Keratinocyte (primary cell): ENCODE measurements around the gene PIK3AP1. TPM values are rescaled to one million over a fixed set of nuclear protein-coding genes. Genes with fewer than 3 reads are reported as not detected.

ENCODE experiments used
- DNase-seq: peaks from one replicate; pipeline ENCODE4 v3.0.0-alpha.2; 2011; ENCODE audit warnings: low read depth, missing footprints, low spot score
- FAIRE-seq: peaks from 2 replicates; lab custom pipeline; 2011; peaks lifted over from hg19 to GRCh38; lab: Jason Lieb, UNC
- H2AFZ ChIP-seq: 2 replicates; pipeline ENCODE4 v1.6.0; 2012; ENCODE audit warnings: low read length, control low read depth, inconsistent platforms; ENCODE audit not compliant: control insufficient read depth
- H3K27ac ChIP-seq: 2 replicates; pipeline ENCODE4 v1.5.1; 2011; ENCODE audit warnings: low read length; ENCODE audit not compliant: control insufficient read depth, insufficient read depth
- H3K27me3 ChIP-seq: 3 replicates; pipeline ENCODE4 v1.6.0; 2011; ENCODE audit warnings: low read length; ENCODE audit not compliant: control insufficient read depth, insufficient read depth; ENCODE audit errors: extremely low read depth
- H3K36me3 ChIP-seq, 2 experiments: 2 replicates in 1 of 2; 3 replicates in 1 of 2; pipeline ENCODE4 v1.5.1; 2011; ENCODE audit warnings: low read length in 2 of 2, mild to moderate bottlenecking in 1 of 2; ENCODE audit not compliant: control insufficient read depth in 2 of 2, insufficient read depth in 2 of 2; ENCODE audit errors: extremely low read depth in 1 of 2
- H3K4me1 ChIP-seq: 3 replicates; pipeline ENCODE4 v1.5.1; 2011; ENCODE audit warnings: low read length; ENCODE audit not compliant: control insufficient read depth, insufficient read depth; ENCODE audit errors: extremely low read depth
- H3K4me2 ChIP-seq: 3 replicates; pipeline ENCODE4 v1.6.0; 2011; ENCODE audit warnings: low read depth, low read length; ENCODE audit not compliant: control insufficient read depth, insufficient read depth; ENCODE audit errors: extremely low read depth
- H3K4me3 ChIP-seq, 3 experiments: fragments of 200-600 bp in 1 of 3; sonication (generic) in 1 of 3; 2 replicates in 2 of 3; 3 replicates in 1 of 3; pipeline ENCODE4 v1.5.1; 2011 to 2016; ENCODE audit warnings: low read length in 3 of 3, mild to moderate bottlenecking in 3 of 3, control low read depth in 2 of 3, inconsistent platforms in 1 of 3, low read depth in 1 of 3, mixed read lengths in 1 of 3, mixed run types in 1 of 3, moderate library complexity in 1 of 3; ENCODE audit not compliant: control insufficient read depth in 2 of 3, insufficient read depth in 2 of 3; ENCODE audit errors: extremely low read depth in 1 of 3
- H3K79me2 ChIP-seq: 2 replicates; pipeline ENCODE4 v1.6.0; 2012; ENCODE audit warnings: low read length; ENCODE audit not compliant: control insufficient read depth, insufficient read depth
- H3K9ac ChIP-seq: 3 replicates; pipeline ENCODE4 v1.6.0; 2011; ENCODE audit warnings: low read length; ENCODE audit not compliant: control insufficient read depth, insufficient read depth; ENCODE audit errors: extremely low read depth
- H3K9me1 ChIP-seq: 3 replicates; pipeline ENCODE4 v1.6.0; 2011; ENCODE audit warnings: low read length; ENCODE audit not compliant: control insufficient read depth, insufficient read depth; ENCODE audit errors: extremely low read depth
- H3K9me3 ChIP-seq: 2 replicates; pipeline ENCODE4 v1.5.1; 2012; ENCODE audit warnings: low read depth, low read length; ENCODE audit not compliant: control insufficient read depth
- H4K20me1 ChIP-seq: 3 replicates; pipeline ENCODE4 v1.6.0; 2011; ENCODE audit warnings: low read length; ENCODE audit not compliant: control insufficient read depth, insufficient read depth; ENCODE audit errors: extremely low read depth
- EZH2 ChIP-seq: IDR thresholded peaks from one replicate; pipeline ENCODE4 v1.6.1; 2012; ENCODE audit warnings: inconsistent platforms, mild to moderate bottlenecking, low read length, moderate library complexity
- dilution Hi-C: fragments of 300-500 bp; cut with MboI; formaldehyde crosslinking; loops from one replicate; pipeline ENCODE4 v1.7.0; 2020; ENCODE audit warnings: low sequenced_read_pairs; ENCODE audit not compliant: extremely low pct_ligation_motif_present
- polyA plus RNA-seq, 5 experiments: library from polyadenylated mRNA; depleted of rRNA in 3 of 5; stranded (reverse) in 3 of 5; stranded (forward) in 1 of 5; unstranded in 1 of 5; fragments of >200 nt; gene quantifications; 1 replicate in 1 of 5; 2 replicates in 3 of 5; 3 replicates in 1 of 5; pipeline versions ENCODE4 v1.2.1 to v1.2.3, GENCODE V29; 2011 to 2012; ENCODE audit warnings: missing spikeins in 2 of 5, low read depth in 1 of 5, low replicate concordance in 1 of 5
- TF ChIP-seq, protein P1 (sequence below), 3 experiments: IDR thresholded peaks in 1 of 3; conservative IDR thresholded peaks in 1 of 3; optimal IDR thresholded peaks in 1 of 3; 2 replicates in 2 of 3; 3 replicates in 1 of 3; pipeline versions ENCODE3 to v1.5.1; 2011; ENCODE audit warnings: low read length in 3 of 3, mild to moderate bottlenecking in 3 of 3, moderate library complexity in 2 of 3, control low read depth in 1 of 3, inconsistent platforms in 1 of 3; ENCODE audit not compliant: insufficient read depth in 2 of 3; ENCODE audit errors: extremely low read depth in 1 of 3

Gene PIK3AP1
- polyA plus RNA-seq, 1 donor (not counting 4 experiments of a cell fraction or from before 2014, with no cell fraction given), result not detected

DNA sequence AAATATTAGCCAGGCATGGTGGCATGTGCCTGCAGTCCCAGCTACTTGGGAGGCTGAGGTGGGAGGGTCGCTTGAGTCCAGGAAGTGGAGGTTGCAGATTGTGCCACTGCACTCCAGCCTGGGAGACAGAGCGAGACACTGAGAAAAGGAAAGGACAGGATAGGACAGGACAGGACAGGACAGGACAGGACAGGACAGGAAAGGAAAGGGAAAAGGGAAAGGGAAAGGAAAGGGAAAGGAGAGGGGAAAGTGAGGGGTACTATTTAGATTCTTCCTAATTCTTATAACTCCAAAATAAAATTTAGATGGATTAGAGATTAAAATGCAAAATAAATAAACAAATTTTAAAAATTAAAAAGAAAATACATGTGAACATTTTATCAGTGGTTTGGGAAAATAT is 58.7 kb downstream of the PIK3AP1 start:
- FAIRE-seq, result no peak
- Histone ChIP-seq H3K4me3 (no peak overlapping the region), H3K79me2 (no peaks in the 10 kb centered on the region), H3K27me3 (no peaks in the 10 kb centered on the region), H3K4me2 (no peak overlapping the region), H3K9ac (no peak overlapping the region), H3K4me1 (no peaks in the 10 kb centered on the region), H4K20me1 (no peaks in the 10 kb centered on the region), H2AFZ (no peak overlapping the region), H3K9me3 (no peaks in the 10 kb centered on the region), H3K36me3 (no peaks in the 10 kb centered on the region), H3K9me1 (no peaks in the 10 kb centered on the region), H3K27ac (no peak overlapping the region)
- dilution Hi-C loops, result no loop called here
- no peak for DNase-seq
- TF ChIP-seq EZH2, result no peak

DNA sequence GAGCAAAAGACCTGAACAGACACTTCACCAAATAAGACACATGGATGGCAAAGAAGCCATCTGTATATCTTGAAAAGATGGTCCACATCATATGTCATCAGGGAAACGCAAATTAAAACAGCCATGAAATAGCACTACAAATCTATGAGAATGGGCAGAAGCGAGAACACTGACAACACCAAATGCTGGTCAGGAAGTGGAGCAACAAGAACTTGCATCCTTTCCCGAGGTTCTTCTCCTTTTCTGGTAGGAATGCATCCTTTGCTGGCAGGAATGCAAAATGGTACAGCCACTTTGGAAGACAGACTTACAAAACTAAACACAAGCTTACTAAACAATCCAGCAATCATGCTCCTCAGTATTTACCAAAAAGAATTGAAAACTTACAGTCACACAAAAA is 60.0 kb downstream of the PIK3AP1 start:
- H3K4me2 ChIP-seq, result no peak overlapping the region
- no peaks in the 10 kb centered on the region for H3K27me3 ChIP-seq
- H3K9ac ChIP-seq, result no peak overlapping the region
- no peak overlapping the region for H3K27ac ChIP-seq
- DNase-seq, result no peak
- dilution Hi-C loops, result no loop called here
- H3K36me3 ChIP-seq, result no peaks in the 10 kb centered on the region
- TF ChIP-seq, protein P1, sequence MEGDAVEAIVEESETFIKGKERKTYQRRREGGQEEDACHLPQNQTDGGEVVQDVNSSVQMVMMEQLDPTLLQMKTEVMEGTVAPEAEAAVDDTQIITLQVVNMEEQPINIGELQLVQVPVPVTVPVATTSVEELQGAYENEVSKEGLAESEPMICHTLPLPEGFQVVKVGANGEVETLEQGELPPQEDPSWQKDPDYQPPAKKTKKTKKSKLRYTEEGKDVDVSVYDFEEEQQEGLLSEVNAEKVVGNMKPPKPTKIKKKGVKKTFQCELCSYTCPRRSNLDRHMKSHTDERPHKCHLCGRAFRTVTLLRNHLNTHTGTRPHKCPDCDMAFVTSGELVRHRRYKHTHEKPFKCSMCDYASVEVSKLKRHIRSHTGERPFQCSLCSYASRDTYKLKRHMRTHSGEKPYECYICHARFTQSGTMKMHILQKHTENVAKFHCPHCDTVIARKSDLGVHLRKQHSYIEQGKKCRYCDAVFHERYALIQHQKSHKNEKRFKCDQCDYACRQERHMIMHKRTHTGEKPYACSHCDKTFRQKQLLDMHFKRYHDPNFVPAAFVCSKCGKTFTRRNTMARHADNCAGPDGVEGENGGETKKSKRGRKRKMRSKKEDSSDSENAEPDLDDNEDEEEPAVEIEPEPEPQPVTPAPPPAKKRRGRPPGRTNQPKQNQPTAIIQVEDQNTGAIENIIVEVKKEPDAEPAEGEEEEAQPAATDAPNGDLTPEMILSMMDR (optimal IDR thresholded peaks at IDR 0.05 in 1 of 3, IDR thresholded peaks at IDR 0.05 in 1 of 3, conservative IDR thresholded peaks at IDR 0.05 in 1 of 3; ENCODE audit: extremely low read depth in 1 of 3, insufficient read depth in 2 of 3, low read length in 3 of 3), result no peak
- no peak for TF ChIP-seq EZH2
- no peak overlapping the region for H2AFZ ChIP-seq
- no peaks in the 10 kb centered on the region for H4K20me1 ChIP-seq
- no peaks in the 10 kb centered on the region for H3K9me1 ChIP-seq
- no peak overlapping the region for H3K4me3 ChIP-seq
- no peaks in the 10 kb centered on the region for H3K9me3 ChIP-seq
- no peaks in the 10 kb centered on the region for H3K79me2 ChIP-seq
- no peak for FAIRE-seq
- H3K4me1 ChIP-seq, result no peaks in the 10 kb centered on the region

DNA sequence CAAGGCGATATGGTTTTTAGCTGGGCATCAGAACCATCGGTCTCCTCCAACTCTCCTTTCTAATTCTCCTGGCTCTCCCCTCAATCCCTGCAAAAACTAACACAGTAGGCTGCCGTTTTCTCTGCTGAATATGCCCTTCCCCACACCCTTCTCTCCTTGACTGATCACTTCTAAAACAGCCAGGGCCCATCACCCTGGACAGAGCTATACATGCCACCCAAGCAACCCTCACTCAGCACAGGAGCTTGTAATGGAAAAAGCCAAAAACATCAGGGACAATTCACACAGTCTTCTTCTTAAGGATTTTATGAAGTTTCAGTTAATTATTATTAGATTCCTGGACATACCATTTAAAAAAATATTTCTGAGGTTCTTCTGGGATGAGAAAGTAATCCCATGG is 61.5 kb downstream of the PIK3AP1 start:
- FAIRE-seq (no peak), DNase-seq (no peak)
- Histone ChIP-seq H3K79me2 (no peaks in the 10 kb centered on the region), H3K4me3 (no peak overlapping the region), H2AFZ (no peak overlapping the region), H3K9ac (no peak overlapping the region), H3K4me2 (no peak overlapping the region), H3K36me3 (no peaks in the 10 kb centered on the region), H3K9me3 (no peaks in the 10 kb centered on the region), H3K27me3 (no peaks in the 10 kb centered on the region), H3K9me1 (no peaks in the 10 kb centered on the region), H3K27ac (no peak overlapping the region), H3K4me1 (no peaks in the 10 kb centered on the region), H4K20me1 (no peaks in the 10 kb centered on the region)
- no peak for TF ChIP-seq EZH2
- TF ChIP-seq, protein P1 (optimal IDR thresholded peaks at IDR 0.05 in 1 of 3, IDR thresholded peaks at IDR 0.05 in 1 of 3, conservative IDR thresholded peaks at IDR 0.05 in 1 of 3; ENCODE audit: extremely low read depth in 1 of 3, insufficient read depth in 2 of 3, low read length in 3 of 3), result no peak
- dilution Hi-C loops, result no loop called here
